ENCODE data around the gene EIF4G1. TPM values are rescaled to one million over a fixed set of nuclear protein-coding genes. Genes with fewer than 3 reads are reported as not detected.

Gene EIF4G1
- total RNA-seq, 4 donors from 2014 or later: 474 to 863 (median 735) TPM

- intact Hi-C loops (cut with DNase I; ENCODE audit: low total_unique reads) (no loop called here), in situ Hi-C loops (cut with MboI; ENCODE audit: low sequenced_read_pairs in 4 of 4) (loop anchor here in 3 of 4 donors (10.0 kb wide), 2 partner anchors 137 to 167 kb away; no protein-coding TSS in a partner anchor)
- Histone ChIP-seq H3K27me3 (peaks cover 4 to 15% (median 5%) of the 10 kb centered on the region in 3 donors), H3K27ac (peak within 1 kb of the TSS; percentile 78 to 85 (median 83)), H3K9me3 (no peaks in the 10 kb centered on the region), H3K4me3 (peak within 1 kb of the TSS in 3 of 4 donors; percentile 20 to 47 (median 32)), H3K36me3 (no peaks in the 10 kb centered on the region), H3K4me1 (peaks cover 19 to 23% of the 10 kb centered on the region in 2 donors)
- DNase-seq (peak in 1 of 2 donors; percentile 43), ATAC-seq (peak; percentile 18 to 32)
- TF ChIP-seq, protein P1, sequence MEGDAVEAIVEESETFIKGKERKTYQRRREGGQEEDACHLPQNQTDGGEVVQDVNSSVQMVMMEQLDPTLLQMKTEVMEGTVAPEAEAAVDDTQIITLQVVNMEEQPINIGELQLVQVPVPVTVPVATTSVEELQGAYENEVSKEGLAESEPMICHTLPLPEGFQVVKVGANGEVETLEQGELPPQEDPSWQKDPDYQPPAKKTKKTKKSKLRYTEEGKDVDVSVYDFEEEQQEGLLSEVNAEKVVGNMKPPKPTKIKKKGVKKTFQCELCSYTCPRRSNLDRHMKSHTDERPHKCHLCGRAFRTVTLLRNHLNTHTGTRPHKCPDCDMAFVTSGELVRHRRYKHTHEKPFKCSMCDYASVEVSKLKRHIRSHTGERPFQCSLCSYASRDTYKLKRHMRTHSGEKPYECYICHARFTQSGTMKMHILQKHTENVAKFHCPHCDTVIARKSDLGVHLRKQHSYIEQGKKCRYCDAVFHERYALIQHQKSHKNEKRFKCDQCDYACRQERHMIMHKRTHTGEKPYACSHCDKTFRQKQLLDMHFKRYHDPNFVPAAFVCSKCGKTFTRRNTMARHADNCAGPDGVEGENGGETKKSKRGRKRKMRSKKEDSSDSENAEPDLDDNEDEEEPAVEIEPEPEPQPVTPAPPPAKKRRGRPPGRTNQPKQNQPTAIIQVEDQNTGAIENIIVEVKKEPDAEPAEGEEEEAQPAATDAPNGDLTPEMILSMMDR (IDR thresholded peaks at IDR 0.05 in 4 of 5, conservative IDR thresholded peaks at IDR 0.05 in 1 of 5): no peak
- TF ChIP-seq POLR2A (IDR thresholded peaks at IDR 0.05): no peak
Observed at GRCh38 chr3:184377882-184378445, 63.6 kb downstream of the EIF4G1 start, which contains the start of gene THPO. Gene THPO (minus strand): TSS chr3:184378207. CDS start chr3:184376259, 1,948 bp downstream.

DNA sequence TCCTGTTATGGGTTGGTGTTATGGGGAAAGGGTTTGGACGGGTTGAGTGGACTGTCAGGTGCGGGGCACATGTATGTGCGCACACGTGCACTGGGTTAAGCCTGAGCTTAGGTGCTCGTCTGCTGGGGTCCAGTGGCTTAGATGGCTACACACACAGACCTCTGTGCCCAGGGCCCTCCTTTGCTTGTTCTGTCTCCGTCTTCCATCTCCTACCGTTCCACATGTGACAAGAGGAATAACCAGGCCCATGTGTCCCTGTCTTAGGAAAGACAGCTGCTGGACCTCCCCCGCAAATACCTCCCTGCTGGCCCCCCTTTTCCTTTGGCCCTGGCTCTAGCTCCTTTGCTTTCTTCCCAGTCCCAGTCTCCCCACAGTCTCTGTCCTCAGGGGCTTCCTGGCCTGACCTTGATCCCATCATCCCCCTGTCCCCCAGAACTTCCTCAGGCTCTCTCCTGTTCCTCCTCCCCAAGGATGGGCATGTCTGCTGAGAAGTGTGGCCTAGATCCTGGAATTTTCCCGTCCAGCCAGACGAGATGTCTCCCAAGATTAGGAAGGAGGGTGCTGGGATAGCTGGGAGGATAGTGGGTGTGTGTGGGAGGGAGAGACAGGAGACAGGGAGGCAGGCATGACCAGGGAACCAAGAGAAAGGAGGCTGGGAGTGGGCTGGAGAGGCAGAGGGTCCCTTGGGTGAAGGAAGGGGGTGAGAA is 64.4 kb downstream of the EIF4G1 start:
- H3K27me3 ChIP-seq: peaks cover 4 to 15% (median 5%) of the 10 kb centered on the region in 3 donors
- ATAC-seq (peak in 1 of 2 donors; percentile 8), DNase-seq (no peak)
- peak overlapping the region; percentile 40 to 53 (median 46) for H3K4me3 ChIP-seq
- peaks cover 19 to 23% of the 10 kb centered on the region in 2 donors for H3K4me1 ChIP-seq
- intact Hi-C loops (cut with DNase I; ENCODE audit: low total_unique reads): no loop called here
- peak overlapping the region; percentile 78 to 85 (median 83) for H3K27ac ChIP-seq
- in situ Hi-C loops (cut with MboI; ENCODE audit: low sequenced_read_pairs in 4 of 4): loop anchor here in 3 of 4 donors (10.0 kb wide), 2 partner anchors 136 to 166 kb away; no protein-coding TSS in a partner anchor
- no peaks in the 10 kb centered on the region for H3K9me3 ChIP-seq
- no peaks in the 10 kb centered on the region for H3K36me3 ChIP-seq
- TF ChIP-seq, protein P1 (IDR thresholded peaks at IDR 0.05 in 4 of 5, conservative IDR thresholded peaks at IDR 0.05 in 1 of 5): no peak
- TF ChIP-seq POLR2A (IDR thresholded peaks at IDR 0.05): no peak

GRCh38 chr3:184379358-184380184 is 65.2 kb downstream of the EIF4G1 start, which contains the start of gene CHRD:
Gene CHRD (plus strand): TSS chr3:184380054. CDS start chr3:184380319, 265 bp downstream.
- in situ Hi-C loops (cut with MboI; ENCODE audit: low sequenced_read_pairs in 4 of 4) (loop anchor here in 3 of 4 donors (10.0 kb wide), 2 partner anchors 135 to 165 kb away; no protein-coding TSS in a partner anchor), intact Hi-C loops (cut with DNase I; ENCODE audit: low total_unique reads) (no loop called here)
- H3K27ac ChIP-seq: peak within 1 kb of the TSS; percentile 78 to 85 (median 83)
- H3K27me3 ChIP-seq: peaks cover 4 to 15% (median 5%) of the 10 kb centered on the region in 3 donors
- H3K4me1 ChIP-seq: peaks cover 19 to 23% of the 10 kb centered on the region in 2 donors
- H3K9me3 ChIP-seq: no peaks in the 10 kb centered on the region
- no peak for TF ChIP-seq POLR2A (IDR thresholded peaks at IDR 0.05)
- TF ChIP-seq, protein P1 (IDR thresholded peaks at IDR 0.05 in 4 of 5, conservative IDR thresholded peaks at IDR 0.05 in 1 of 5): no peak
- ATAC-seq: peak; percentile 20 to 36
- H3K4me3 ChIP-seq: peak within 1 kb of the TSS; percentile 45 to 61 (median 54)
- DNase-seq: no peak
- no peaks in the 10 kb centered on the region for H3K36me3 ChIP-seq

DNA sequence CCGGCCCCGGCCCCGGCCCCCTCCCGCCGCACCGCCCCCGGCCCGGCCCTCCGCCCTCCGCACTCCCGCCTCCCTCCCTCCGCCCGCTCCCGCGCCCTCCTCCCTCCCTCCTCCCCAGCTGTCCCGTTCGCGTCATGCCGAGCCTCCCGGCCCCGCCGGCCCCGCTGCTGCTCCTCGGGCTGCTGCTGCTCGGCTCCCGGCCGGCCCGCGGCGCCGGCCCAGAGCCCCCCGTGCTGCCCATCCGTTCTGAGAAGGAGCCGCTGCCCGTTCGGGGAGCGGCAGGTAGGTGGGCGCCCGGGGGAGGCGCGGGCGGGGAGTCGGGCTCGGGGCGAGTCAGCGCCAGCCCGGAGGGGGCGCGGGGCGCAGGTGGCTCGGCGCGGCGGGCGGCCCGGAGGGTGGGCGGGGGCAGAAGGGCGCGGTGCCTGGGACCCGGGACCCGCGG is 65.8 kb downstream of the EIF4G1 start:
- in situ Hi-C loops (cut with MboI; ENCODE audit: low sequenced_read_pairs in 4 of 4) (no loop called here), intact Hi-C loops (cut with DNase I; ENCODE audit: low total_unique reads) (no loop called here)
- Histone ChIP-seq H3K27me3 (peaks cover 4 to 15% (median 5%) of the 10 kb centered on the region in 3 donors), H3K36me3 (no peaks in the 10 kb centered on the region), H3K4me1 (peaks cover 19 to 23% of the 10 kb centered on the region in 2 donors), H3K27ac (peak overlapping the region in 3 of 4 donors; percentile 71 to 78 (median 77)), H3K9me3 (no peaks in the 10 kb centered on the region), H3K4me3 (peak overlapping the region; percentile 45 to 61 (median 54))
- peak; percentile 79 to 80 for ATAC-seq
- TF ChIP-seq, protein P1 (IDR thresholded peaks at IDR 0.05 in 4 of 5, conservative IDR thresholded peaks at IDR 0.05 in 1 of 5): no peak
- no peak for TF ChIP-seq POLR2A (IDR thresholded peaks at IDR 0.05)
- peak; percentile 63 to 71 for DNase-seq

Data from gastrocnemius medialis (tissue), 4 donors.